Astrocyte (in vitro differentiated cells and primary cell): Measurements from ENCODE around the gene SPOCK3. TPM values are rescaled to one million over a fixed set of nuclear protein-coding genes. Genes with fewer than 3 reads are reported as not detected.
A peak's percentile ranks its signal among the peaks of the same experiment; 100 is the strongest.

Experiments
- DNase-seq: peaks from one replicate; pipeline ENCODE4 v3.0.0-alpha.2; 2010; ENCODE audit warnings: low read depth
- FAIRE-seq: peaks from 2 replicates; lab custom pipeline; 2011; peaks lifted over from hg19 to GRCh38; lab: Jason Lieb, UNC
- H2AFZ ChIP-seq: 2 replicates; pipeline ENCODE4 v1.6.0; 2012; ENCODE audit warnings: low read depth, low read length, inconsistent platforms
- H3K27ac ChIP-seq: 2 replicates; pipeline ENCODE4 v1.5.1; 2011; ENCODE audit warnings: low read depth, low read length, inconsistent platforms
- H3K27me3 ChIP-seq: 2 replicates; pipeline ENCODE4 v1.6.0; 2011; ENCODE audit warnings: low read length, inconsistent platforms; ENCODE audit not compliant: insufficient read depth
- H3K36me3 ChIP-seq: 2 replicates; pipeline ENCODE4 v1.5.1; 2011; ENCODE audit warnings: low read length, inconsistent platforms; ENCODE audit not compliant: insufficient read depth
- H3K4me1 ChIP-seq: 2 replicates; pipeline ENCODE4 v1.5.1; 2011; ENCODE audit warnings: low read length, inconsistent platforms; ENCODE audit not compliant: insufficient read depth
- H3K4me2 ChIP-seq: 2 replicates; pipeline ENCODE4 v1.6.0; 2012; ENCODE audit warnings: low read length, inconsistent platforms
- H3K4me3 ChIP-seq: 2 replicates; pipeline ENCODE4 v1.5.1; 2011; ENCODE audit warnings: low read depth, mild to moderate bottlenecking, low read length, inconsistent platforms; ENCODE audit not compliant: insufficient read depth
- H3K79me2 ChIP-seq: 2 replicates; pipeline ENCODE4 v1.6.0; 2012; ENCODE audit warnings: mild to moderate bottlenecking, low read length, inconsistent platforms; ENCODE audit not compliant: insufficient read depth
- H3K9ac ChIP-seq: 2 replicates; pipeline ENCODE4 v1.6.0; 2012; ENCODE audit warnings: mild to moderate bottlenecking, low read length, inconsistent platforms
- H3K9me3 ChIP-seq: 2 replicates; pipeline ENCODE4 v1.5.1; 2012; ENCODE audit warnings: low read depth, mild to moderate bottlenecking, low read length, inconsistent platforms; ENCODE audit not compliant: insufficient read depth
- H4K20me1 ChIP-seq: 2 replicates; pipeline ENCODE4 v1.6.0; 2012; ENCODE audit warnings: low read length, inconsistent platforms; ENCODE audit not compliant: insufficient read depth
- H3K27ac Mint-ChIP-seq: one replicate; pipeline ENCODE4 v1.8.0; 2021; ENCODE audit warnings: mild to moderate bottlenecking, mixed read lengths; ENCODE audit not compliant: unreplicated experiment
- H3K27me3 Mint-ChIP-seq: one replicate; pipeline ENCODE4 v1.8.0; 2021; ENCODE audit warnings: low read depth, mixed read lengths; ENCODE audit not compliant: unreplicated experiment
- H3K36me3 Mint-ChIP-seq: one replicate; pipeline ENCODE4 v1.8.0; 2021; ENCODE audit warnings: low read depth, mixed read lengths; ENCODE audit not compliant: unreplicated experiment
- H3K4me1 Mint-ChIP-seq: one replicate; pipeline ENCODE4 v1.8.0; 2021; ENCODE audit warnings: low read depth, mixed read lengths; ENCODE audit not compliant: unreplicated experiment
- H3K4me3 Mint-ChIP-seq: one replicate; pipeline ENCODE4 v1.8.0; 2021; ENCODE audit warnings: mild to moderate bottlenecking, moderate library complexity, mixed read lengths; ENCODE audit not compliant: unreplicated experiment
- H3K9me3 Mint-ChIP-seq: one replicate; pipeline ENCODE4 v1.8.0; 2021; ENCODE audit warnings: mild to moderate bottlenecking, mixed read lengths; ENCODE audit not compliant: unreplicated experiment
- EZH2 ChIP-seq: IDR thresholded peaks from 2 replicates; pipeline ENCODE4 v1.6.1; 2012; ENCODE audit warnings: mild to moderate bottlenecking, low read length, inconsistent platforms; ENCODE audit not compliant: insufficient read depth
- total RNA-seq: library from RNA; stranded (reverse); gene quantifications from 2 replicates; pipeline ENCODE4 v1.2.1, GENCODE V29; 2021
- TF ChIP-seq, protein P1 (sequence below): IDR thresholded peaks from 2 replicates; pipeline ENCODE4 v1.5.1; 2011; ENCODE audit warnings: low read depth, mild to moderate bottlenecking, inconsistent platforms, low read length, moderate library complexity; ENCODE audit not compliant: insufficient read depth

SPOCK3 gene
- total RNA-seq, 1 donor from 2014 or later, result 0.59 TPM

DNA sequence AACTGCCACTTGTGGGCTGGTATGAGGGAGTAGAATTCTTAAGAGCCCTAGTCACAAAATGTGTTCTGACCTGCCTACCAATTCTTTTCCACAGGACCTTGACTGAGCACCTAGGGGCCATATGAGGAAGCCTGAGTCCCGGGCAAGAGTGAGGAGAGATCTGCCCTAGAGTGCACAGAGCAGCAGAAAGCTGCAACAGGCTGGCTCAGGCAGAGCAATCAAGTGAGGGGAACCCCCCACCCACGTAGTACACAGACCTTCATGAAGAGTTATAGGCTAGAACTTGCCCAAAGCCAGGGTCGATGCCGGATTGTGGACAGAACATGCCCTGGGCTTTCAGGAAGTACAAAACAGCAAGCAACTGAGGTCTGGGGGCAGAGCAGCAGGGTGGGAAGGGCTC, 117.0 kb downstream of the SPOCK3 start:
- Mint-ChIP-seq H3K9me3 (no peaks in the 10 kb centered on the region), H3K36me3 (no peaks in the 10 kb centered on the region), H3K27ac (no peak overlapping the region), H3K27me3 (peaks cover 2% of the 10 kb centered on the region), H3K4me1 (peaks cover 6% of the 10 kb centered on the region), H3K4me3 (no peak overlapping the region)
- no peaks in the 10 kb centered on the region for H3K79me2 ChIP-seq
- DNase-seq (no peak), FAIRE-seq (no peak)
- H3K9ac ChIP-seq, result no peak overlapping the region
- H3K27me3 ChIP-seq, result no peaks in the 10 kb centered on the region
- no peaks in the 10 kb centered on the region for H4K20me1 ChIP-seq
- H3K36me3 ChIP-seq, result no peaks in the 10 kb centered on the region
- no peak overlapping the region for H2AFZ ChIP-seq
- no peak overlapping the region for H3K27ac ChIP-seq
- H3K9me3 ChIP-seq, result no peaks in the 10 kb centered on the region
- no peak overlapping the region for H3K4me2 ChIP-seq
- no peak for TF ChIP-seq EZH2
- TF ChIP-seq, protein P1, sequence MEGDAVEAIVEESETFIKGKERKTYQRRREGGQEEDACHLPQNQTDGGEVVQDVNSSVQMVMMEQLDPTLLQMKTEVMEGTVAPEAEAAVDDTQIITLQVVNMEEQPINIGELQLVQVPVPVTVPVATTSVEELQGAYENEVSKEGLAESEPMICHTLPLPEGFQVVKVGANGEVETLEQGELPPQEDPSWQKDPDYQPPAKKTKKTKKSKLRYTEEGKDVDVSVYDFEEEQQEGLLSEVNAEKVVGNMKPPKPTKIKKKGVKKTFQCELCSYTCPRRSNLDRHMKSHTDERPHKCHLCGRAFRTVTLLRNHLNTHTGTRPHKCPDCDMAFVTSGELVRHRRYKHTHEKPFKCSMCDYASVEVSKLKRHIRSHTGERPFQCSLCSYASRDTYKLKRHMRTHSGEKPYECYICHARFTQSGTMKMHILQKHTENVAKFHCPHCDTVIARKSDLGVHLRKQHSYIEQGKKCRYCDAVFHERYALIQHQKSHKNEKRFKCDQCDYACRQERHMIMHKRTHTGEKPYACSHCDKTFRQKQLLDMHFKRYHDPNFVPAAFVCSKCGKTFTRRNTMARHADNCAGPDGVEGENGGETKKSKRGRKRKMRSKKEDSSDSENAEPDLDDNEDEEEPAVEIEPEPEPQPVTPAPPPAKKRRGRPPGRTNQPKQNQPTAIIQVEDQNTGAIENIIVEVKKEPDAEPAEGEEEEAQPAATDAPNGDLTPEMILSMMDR, result no peak
- no peak overlapping the region for H3K4me3 ChIP-seq
- no peaks in the 10 kb centered on the region for H3K4me1 ChIP-seq

DNA sequence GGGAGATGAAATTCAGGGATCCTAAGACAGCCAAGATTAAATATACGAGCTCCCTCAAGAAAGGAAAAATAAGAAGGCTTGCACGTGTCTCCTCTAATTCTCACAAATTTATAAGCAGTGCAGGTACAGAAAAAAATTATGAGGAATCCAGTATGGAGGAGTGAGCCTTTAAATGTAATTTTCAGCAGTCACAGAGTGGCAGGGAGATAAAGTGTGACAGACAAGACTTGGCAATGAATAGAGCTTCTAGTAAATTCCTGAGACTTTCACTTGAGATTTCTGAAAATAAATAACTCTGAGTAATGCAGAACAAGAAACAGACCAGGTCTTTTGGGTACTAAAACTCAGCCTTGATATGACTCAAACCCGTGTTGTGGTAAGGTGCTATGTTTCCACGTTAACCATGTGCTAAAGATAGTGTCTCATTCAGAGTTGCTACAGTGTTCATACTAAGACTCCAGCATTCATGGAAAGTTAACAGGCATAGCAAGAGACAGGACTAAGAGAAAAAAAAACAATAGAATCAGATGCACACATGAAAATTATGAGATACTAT, 119.8 kb downstream of the SPOCK3 start:
- no peak overlapping the region for H2AFZ ChIP-seq
- no peaks in the 10 kb centered on the region for H4K20me1 ChIP-seq
- no peak overlapping the region for H3K27ac ChIP-seq
- H3K4me1 ChIP-seq, result no peaks in the 10 kb centered on the region
- DNase-seq (peak; percentile 11), FAIRE-seq (no peak)
- H3K9me3 ChIP-seq, result no peaks in the 10 kb centered on the region
- no peak overlapping the region for H3K4me3 ChIP-seq
- Mint-ChIP-seq H3K4me3 (no peak overlapping the region), H3K27ac (no peak overlapping the region), H3K9me3 (no peaks in the 10 kb centered on the region), H3K36me3 (no peaks in the 10 kb centered on the region), H3K27me3 (no peaks in the 10 kb centered on the region), H3K4me1 (peaks cover 6% of the 10 kb centered on the region)
- no peaks in the 10 kb centered on the region for H3K27me3 ChIP-seq
- H3K4me2 ChIP-seq, result no peak overlapping the region
- H3K9ac ChIP-seq, result no peak overlapping the region
- H3K79me2 ChIP-seq, result no peaks in the 10 kb centered on the region
- no peak for TF ChIP-seq EZH2
- TF ChIP-seq, protein P1, result no peak
- no peaks in the 10 kb centered on the region for H3K36me3 ChIP-seq

DNA sequence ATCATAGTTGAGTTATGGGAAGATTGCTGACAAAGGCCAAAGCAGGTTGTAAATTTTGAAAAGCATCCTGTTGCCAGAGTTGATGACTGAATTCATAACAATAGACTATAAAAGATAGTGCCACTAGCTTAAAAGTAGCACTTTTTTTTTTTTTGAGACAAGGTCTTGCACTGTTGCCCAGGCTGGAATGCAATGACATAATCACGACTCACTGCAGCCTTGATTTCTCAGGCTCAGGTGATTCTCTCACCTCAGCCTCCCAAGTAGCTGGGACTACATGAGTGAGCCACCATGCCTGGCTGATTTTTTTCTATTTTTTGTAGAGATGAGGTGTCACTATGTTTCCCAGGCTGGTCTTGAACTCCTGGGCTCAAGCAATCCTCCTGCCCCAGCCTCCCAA, 122.7 kb downstream of the SPOCK3 start:
- no peak overlapping the region for H3K4me2 ChIP-seq
- no peak overlapping the region for H3K4me3 ChIP-seq
- no peaks in the 10 kb centered on the region for H3K27me3 Mint-ChIP-seq
- TF ChIP-seq, protein P1, result no peak
- no peak for TF ChIP-seq EZH2
- H2AFZ ChIP-seq, result no peak overlapping the region
- H3K27ac Mint-ChIP-seq, result no peak overlapping the region
- H3K27ac ChIP-seq, result no peak overlapping the region
- no peaks in the 10 kb centered on the region for H3K36me3 Mint-ChIP-seq
- FAIRE-seq (no peak), DNase-seq (no peak)
- no peaks in the 10 kb centered on the region for H3K27me3 ChIP-seq
- no peaks in the 10 kb centered on the region for H3K79me2 ChIP-seq
- H4K20me1 ChIP-seq, result no peaks in the 10 kb centered on the region
- no peaks in the 10 kb centered on the region for H3K9me3 ChIP-seq
- H3K4me1 Mint-ChIP-seq, result peaks cover 2% of the 10 kb centered on the region
- H3K4me3 Mint-ChIP-seq, result no peak overlapping the region
- H3K9ac ChIP-seq, result no peak overlapping the region
- no peaks in the 10 kb centered on the region for H3K9me3 Mint-ChIP-seq
- no peaks in the 10 kb centered on the region for H3K4me1 ChIP-seq
- no peaks in the 10 kb centered on the region for H3K36me3 ChIP-seq
